KOPT-K1 (cell line): ENCODE data around the gene KHDC1.
"Not testable (repeated sequence)": the region's sequence is repeated elsewhere in the genome, so short reads cannot be mapped to it uniquely, and the experiment has no call there.

Source experiments
- H3K27ac ChIP-seq: fragments of 200-600 bp; sonication (generic); 2 replicates; pipeline ENCODE4 v1.5.1; 2016; ENCODE audit warnings: antibody characterized with exemption, mild to moderate bottlenecking, low read depth, low read length; ENCODE audit not compliant: poor library complexity, severe bottlenecking
- H3K36me3 ChIP-seq: fragments of 200-600 bp; sonication (generic); 2 replicates; pipeline ENCODE4 v1.5.1; 2017; ENCODE audit warnings: antibody characterized with exemption, mild to moderate bottlenecking, low read length, moderate library complexity; ENCODE audit not compliant: insufficient read depth
- H3K9me3 ChIP-seq: fragments of 200-600 bp; sonication (generic); 2 replicates; pipeline ENCODE4 v1.5.1; 2017; ENCODE audit warnings: antibody characterized with exemption, low read length, mild to moderate bottlenecking; ENCODE audit not compliant: insufficient read depth, poor library complexity, severe bottlenecking

Gene KHDC1

GRCh38 chr6:73262671-73263569 lies at the start of gene KHDC1:
KHDC1 (minus strand) TSS chr6:73263196; CDS start chr6:73242517, 20,679 bp downstream.
- Histone ChIP-seq H3K9me3 (no peaks in the 10 kb centered on the region), H3K36me3 (peaks cover 33% of the 10 kb centered on the region), H3K27ac (peak within 1 kb of the TSS; percentile 74)

GRCh38 chr6:73310503-73310845 lies 47.5 kb upstream of the KHDC1 start:
- H3K27ac ChIP-seq: peak overlapping the region; percentile 87
- H3K9me3 ChIP-seq, H3K36me3 ChIP-seq: not testable (repeated sequence)

- no peaks in the 10 kb centered on the region for H3K36me3 ChIP-seq
- H3K9me3 ChIP-seq: no peaks in the 10 kb centered on the region
- peak overlapping the region; percentile 87 for H3K27ac ChIP-seq
Measured at GRCh38 chr6:73309785-73310502, 46.9 kb upstream of the KHDC1 start.

- no peaks in the 10 kb centered on the region for H3K36me3 ChIP-seq
- no peaks in the 10 kb centered on the region for H3K9me3 ChIP-seq
- peak overlapping the region; percentile 87 for H3K27ac ChIP-seq
Measured at GRCh38 chr6:73309535-73309784, 46.5 kb upstream of the KHDC1 start.

GRCh38 chr6:73308712-73309534 lies 45.9 kb upstream of the KHDC1 start:
- peaks cover under 1% of the 10 kb centered on the region; the same call in 1 of the 2 replicates for H3K36me3 ChIP-seq
- H3K9me3 ChIP-seq: no peaks in the 10 kb centered on the region
- peak overlapping the region; percentile 87 for H3K27ac ChIP-seq

GRCh38 chr6:73303773-73304172 lies 40.8 kb upstream of the KHDC1 start:
- H3K9me3 ChIP-seq, H3K27ac ChIP-seq: not testable (repeated sequence)
- peaks cover 52% of the 10 kb centered on the region for H3K36me3 ChIP-seq

GRCh38 chr6:73302339-73302738 lies 39.3 kb upstream of the KHDC1 start:
- Histone ChIP-seq H3K9me3 (no peaks in the 10 kb centered on the region), H3K36me3 (peaks cover 62% of the 10 kb centered on the region), H3K27ac (no peak overlapping the region)

GRCh38 chr6:73299151-73299971 lies 36.4 kb upstream of the KHDC1 start:
- peaks cover 7% of the 10 kb centered on the region for H3K9me3 ChIP-seq
- peaks cover 71% of the 10 kb centered on the region for H3K36me3 ChIP-seq
- H3K27ac ChIP-seq: no peak overlapping the region

GRCh38 chr6:73293331-73293730 lies 30.3 kb upstream of the KHDC1 start:
- no peak overlapping the region for H3K27ac ChIP-seq
- peaks cover 47% of the 10 kb centered on the region for H3K36me3 ChIP-seq
- peaks cover 7% of the 10 kb centered on the region for H3K9me3 ChIP-seq

GRCh38 chr6:73290435-73290834 lies 27.4 kb upstream of the KHDC1 start:
- H3K27ac ChIP-seq: no peak overlapping the region
- H3K36me3 ChIP-seq: peaks cover 65% of the 10 kb centered on the region
- H3K9me3 ChIP-seq: peaks cover 7% of the 10 kb centered on the region

GRCh38 chr6:73286752-73287151 lies 23.8 kb upstream of the KHDC1 start:
- Histone ChIP-seq H3K9me3 (no peaks in the 10 kb centered on the region), H3K36me3 (peaks cover 82% of the 10 kb centered on the region), H3K27ac (no peak overlapping the region)

- Histone ChIP-seq H3K36me3 (peaks cover 83% of the 10 kb centered on the region), H3K27ac (no peak overlapping the region)
Measured at GRCh38 chr6:73285674-73286283, 22.8 kb upstream of the KHDC1 start.

GRCh38 chr6:73282871-73283270 lies 19.9 kb upstream of the KHDC1 start:
- peaks cover 90% of the 10 kb centered on the region for H3K36me3 ChIP-seq
- no peak overlapping the region for H3K27ac ChIP-seq
- H3K9me3 ChIP-seq: no peaks in the 10 kb centered on the region

More at GRCh38 chr6:73285674-73286283, 22.8 kb upstream of the KHDC1 start:
- no peaks in the 10 kb centered on the region for H3K9me3 ChIP-seq

GRCh38 chr6:73281684-73282083 lies 18.7 kb upstream of the KHDC1 start:
- not testable (repeated sequence) for H3K9me3 ChIP-seq, H3K27ac ChIP-seq
- H3K36me3 ChIP-seq: peaks cover 90% of the 10 kb centered on the region
